SK-N-DZ (cell line): ENCODE measurements around the gene NEURL2.

Experiments used
- DNase-seq: peaks from one replicate; pipeline ENCODE4 v3.0.0-alpha.2; 2015; ENCODE audit warnings: low spot score

Gene NEURL2

DNA sequence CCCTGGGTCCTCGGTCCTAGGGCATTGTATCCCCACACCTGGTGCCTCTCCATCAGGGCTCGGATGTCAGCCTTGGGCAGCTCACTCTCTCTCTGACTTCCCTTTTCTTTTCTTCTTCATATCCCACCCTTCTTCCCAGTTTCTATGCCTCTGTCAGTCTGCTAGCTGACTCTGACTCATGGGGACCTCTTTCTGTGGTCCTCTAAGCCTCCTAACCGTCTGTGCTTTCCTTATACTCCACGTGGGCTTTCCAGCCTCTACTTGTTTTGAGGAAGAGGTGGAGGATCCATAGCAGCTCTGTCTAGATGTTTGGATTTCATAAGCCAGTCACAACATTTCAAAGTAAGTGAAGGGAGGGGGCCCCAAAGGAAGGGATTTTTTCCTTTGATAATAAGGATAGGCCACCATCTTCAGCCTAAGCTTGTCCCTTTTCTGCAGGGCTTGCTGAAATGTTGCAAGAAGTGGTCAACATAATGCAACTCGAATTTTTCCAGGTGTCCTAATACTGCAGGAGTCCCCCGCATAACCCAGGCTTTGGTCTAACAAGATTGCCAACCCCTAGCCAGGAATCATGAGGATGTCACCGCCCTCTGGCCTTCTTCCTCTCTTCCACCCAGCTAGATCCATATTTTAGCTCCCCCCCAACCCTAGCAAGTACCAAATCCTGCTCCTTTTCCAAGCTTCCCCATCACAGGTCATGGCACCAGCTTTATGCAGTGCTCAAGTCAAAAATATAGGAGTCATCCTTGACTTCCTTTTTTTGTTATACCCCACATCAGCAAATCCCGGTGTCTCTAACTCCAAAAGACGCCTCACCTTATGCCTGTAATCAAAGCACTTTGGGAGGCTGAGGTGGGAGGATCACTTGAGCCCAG is 29.7 kb upstream of the NEURL2 start:
- no peak for DNase-seq

DNA sequence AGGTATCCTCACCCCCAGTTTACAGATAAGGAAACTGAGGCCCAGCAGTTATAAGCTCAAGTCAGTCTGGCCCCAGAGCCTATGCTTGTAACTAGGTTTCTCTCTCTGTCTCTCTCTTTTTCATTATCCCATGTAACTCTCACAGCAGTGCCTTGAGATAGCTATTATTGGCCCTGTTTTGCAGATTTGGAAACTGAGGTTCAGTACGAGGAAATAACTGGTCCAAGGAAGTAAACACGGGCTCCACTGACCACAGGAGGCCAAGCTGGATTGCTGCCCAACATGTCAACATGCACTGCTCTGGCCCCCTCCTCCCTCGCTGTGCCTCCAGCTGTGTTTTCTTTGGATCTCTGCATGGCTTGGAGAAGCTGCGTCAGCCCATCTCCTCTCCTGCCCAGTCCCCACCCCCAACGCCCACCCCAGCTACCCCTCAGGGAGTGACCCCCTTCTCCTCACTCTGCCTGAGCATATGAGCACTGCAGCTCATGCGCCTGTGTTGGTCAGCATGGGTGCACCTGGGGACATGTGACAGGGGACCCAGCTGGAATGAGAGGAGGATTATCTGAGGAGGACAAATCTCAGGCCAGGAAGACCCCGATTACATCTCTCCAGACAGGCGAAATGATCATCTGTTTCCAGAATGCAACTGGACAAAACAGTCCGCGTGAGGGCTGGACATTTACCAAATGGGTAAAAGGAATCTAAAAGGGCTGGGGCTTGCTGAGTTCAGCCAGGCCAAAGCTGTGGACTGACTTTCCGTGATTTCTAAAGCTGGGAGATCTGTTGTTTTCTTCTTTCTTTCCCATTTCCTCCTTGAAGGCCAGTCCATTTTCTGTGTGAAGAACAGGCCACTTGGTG is 28.8 kb upstream of the NEURL2 start:
- DNase-seq, result no peak

DNA sequence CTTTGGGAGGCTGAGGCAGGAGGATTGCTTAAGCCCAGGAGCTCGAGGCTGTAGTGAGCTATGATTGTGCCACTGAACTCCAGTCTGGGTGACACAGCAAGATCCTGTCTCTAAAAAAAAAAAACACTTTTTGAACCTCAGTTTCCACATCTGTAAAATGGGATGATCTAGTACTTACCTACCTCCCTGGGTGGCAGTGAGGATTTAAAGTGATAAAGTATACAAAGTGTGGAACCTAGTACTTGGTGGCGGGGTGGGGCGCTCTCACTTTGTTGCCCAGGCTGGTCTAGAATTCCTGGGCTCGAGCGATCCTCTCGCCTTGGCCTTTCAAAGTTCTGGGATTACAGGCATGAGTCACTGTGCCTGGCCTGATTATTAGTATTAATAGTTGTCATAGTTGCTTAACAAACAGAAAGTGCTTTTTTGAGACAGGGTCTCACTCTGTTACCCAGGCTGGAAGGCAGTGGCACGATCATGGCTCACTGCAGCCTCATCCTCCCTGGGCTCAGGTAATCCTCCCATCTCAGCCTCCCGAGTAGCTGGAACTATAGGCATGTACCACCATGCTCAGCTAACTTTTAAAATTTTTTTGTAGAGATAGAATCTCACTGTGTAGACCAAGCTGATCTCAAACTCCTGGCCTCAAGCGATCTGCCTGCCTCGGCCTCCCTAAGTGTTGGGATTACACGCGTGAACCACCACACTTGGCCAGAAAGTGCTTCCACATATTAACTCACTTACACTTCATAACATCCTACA is 27.9 kb upstream of the NEURL2 start:
- no peak for DNase-seq

DNA sequence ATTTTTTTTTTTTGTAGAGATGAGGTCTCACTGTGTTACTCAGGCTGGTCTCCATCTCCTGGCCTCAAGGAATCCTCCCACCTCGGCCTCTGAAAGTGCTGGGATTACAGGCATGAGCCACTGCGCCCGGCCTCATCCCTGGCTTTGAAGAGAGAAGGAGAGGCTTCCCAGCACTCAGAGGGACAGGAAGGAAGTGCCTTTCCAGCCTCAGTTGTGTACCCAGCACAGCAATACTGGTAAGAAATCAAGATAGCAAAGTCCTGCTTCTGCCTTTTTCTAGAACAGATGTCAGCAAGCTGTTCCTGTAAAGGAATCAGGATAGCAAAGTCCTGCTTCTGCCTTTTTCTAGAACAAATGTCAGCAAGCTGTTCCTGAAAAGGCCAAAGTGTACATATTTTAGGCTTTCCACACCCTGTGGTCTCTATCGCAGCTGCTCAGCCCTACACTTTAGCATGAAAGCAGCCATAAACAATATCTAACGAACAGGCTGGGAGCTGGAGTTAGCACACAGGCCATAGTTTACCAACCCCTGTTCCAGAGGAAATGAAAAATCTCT is 27.3 kb upstream of the NEURL2 start:
- no peak for DNase-seq

DNA sequence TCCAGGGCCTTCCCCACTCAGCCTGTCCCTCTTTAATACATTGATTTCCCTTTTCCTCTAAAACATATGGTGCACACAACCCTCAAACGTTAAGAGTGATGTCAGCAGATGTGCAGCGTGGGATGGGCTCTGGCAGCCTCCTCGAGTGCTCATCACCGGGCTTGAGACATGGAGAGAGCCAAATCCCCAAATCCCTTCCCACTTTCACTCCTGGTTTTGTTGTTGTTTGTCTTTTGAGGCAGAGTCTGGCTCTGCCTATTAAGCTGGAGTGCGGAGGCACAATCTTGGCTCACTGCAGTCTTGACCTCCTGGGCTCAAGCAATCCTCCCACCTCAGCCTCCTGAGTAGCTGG is 26.8 kb upstream of the NEURL2 start:
- DNase-seq, result no peak

DNA sequence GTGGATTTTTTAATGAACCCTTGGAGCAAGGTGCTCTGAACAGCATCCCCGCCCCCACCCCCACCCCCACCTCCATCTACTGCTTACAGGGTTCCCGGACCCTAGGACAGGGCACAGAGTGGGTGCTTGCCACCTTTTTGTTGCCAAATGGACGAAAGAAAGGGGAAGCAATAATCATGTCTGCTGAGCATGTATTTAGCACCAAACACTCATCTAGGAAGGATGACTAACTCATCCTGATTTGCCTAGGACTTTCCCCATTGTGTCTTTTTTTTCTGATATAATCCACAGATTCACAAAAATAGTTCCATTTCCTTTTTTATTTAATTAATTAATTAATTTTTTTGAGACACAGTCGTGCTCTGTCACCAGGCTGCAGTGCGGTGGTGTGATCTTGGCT is 22.1 kb upstream of the NEURL2 start:
- DNase-seq, result no peak

DNA sequence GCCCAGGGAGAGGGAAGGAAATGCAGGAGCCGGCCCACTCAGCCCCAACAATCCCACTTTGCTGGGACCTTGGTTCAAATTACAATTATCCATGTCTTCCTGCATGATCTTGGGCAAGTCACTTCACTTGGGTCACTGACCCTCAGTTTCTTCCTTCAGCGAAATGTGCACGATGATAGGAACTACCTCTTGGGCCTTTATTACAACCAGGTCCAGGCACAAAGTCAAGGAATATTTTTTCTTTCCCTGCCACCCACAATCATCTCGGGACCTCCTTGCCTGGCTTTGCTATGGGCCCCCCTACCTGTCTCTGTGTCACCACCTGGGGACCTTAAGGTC is 21.3 kb upstream of the NEURL2 start:
- DNase-seq, result no peak

DNA sequence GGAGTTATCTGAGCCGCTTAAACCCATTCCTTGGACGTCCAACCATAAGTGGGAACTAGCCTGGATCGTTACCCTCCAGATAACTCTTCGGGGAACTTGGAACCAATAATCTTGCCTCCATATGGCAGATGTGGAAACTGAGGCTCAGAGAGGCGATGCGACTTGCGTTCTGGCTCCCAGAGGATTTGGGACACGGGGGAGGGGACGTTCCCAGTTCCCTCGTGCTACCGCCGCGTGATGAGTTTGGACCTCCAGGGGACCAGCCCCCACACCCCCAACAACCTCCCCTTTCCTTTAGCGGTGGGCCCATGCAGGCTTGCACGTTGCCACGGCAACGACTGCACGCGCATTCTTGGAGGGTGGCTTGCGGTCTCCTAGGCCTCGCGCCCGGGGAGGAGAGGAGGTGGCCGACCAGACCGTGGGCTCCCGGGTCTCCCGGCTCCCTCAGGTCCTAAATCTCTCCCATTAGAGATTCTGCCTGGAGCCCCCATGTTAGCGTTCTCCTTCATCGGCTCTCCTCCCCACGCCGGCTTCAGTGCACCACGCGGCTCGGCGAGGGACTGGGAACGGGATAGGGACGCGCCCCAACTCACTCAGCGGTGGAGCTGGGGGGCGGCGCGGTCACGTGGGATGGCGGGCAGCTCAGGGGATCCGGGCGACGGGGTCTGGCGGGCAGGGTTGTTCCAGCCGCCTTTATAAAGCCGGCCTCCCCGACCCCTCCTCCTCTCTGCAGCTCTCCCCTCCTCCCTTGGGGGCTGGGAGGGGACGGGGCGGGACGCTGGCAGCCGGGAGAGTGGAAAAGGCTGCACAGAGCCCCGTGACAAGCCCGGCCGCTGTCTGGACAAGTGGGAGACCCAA is 20.7 kb upstream of the NEURL2 start, which contains the start of gene PLTP:
Gene PLTP, minus strand, starts transcription at position 670 of the 858 bp plus-strand sequence. CDS start 703 bp downstream, outside the sequence.
- DNase-seq, result peak; percentile 85

DNA sequence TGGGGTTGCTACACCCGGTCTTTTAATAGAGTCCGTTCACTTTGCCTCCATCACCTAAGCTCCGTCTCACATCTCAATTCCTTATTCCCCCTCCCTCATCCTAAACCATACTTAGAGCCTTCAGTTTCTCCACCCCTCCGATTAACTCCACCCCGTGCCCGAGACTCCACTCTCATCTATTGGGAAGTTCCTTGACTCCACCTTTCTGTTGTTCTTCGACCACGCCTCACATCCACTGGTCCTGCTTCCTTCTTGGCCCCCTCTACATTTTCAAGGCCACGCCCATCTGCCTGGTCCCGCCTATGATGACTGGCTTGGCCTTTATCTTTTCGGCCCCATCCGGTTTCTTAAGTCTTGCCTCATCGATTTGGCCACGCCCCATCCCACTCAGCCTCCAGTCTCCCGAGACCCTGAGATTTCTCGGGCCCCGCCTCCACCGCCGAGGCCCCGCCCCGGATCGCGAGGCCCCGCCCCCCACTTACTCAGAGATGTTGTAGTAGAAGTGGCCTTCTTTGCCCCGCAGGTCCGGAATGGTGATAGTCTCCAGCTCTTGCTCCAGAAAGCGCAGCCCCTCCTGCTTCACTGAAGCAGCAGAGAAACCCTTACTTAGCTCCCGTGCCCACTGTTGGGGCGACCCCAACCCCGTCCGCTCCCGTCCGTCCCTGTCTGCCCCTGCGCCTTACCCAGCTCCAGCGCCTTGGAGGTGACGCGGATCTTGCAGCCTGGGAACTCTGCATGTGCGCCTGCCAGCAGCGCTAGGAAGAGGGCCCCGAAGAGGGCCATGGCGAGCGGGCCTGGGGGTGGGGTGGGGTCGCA is 19.9 kb upstream of the NEURL2 start:
- peak; percentile 100 for DNase-seq

DNA sequence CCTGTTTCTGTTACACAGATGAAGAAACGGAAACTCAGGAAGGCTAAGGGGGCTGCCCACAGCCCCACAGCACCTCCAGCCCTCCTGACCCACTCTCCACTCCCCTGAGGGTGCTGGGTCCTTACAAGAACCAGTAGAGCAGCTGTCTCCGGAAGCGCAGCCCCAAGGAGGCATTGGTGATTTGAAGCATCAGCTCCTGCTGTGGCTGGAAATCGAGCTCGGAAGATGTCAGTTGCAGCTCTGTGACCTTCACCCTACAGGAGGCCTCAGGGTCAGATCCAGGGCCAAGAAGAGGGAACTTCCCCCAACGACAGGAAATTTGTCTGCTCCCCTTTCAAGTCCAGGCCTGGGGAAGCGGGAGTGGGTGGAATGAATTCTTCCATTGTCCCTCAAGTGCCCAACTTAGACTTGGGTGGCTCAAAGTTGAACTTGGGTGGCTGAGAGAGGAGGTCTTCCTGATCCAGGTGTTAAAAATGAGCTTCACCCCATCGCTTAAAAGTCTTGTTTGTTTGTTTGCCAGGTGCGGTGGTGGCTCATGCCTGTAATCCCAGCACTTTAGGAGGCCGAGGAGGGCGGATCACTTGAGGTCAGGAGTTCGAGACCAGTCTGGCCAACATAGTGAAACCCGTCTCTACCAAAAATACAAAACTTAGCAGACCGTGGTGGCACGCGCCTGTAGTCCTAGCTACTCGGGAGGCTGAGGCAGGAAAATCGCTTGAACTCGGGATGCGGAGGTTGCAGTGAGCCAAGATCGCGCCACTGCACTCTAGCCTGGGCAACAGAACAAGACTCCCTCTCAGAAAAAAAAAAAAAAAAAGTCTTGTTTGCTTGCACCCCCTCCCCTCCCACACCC is 19.0 kb upstream of the NEURL2 start:
- no peak for DNase-seq

DNA sequence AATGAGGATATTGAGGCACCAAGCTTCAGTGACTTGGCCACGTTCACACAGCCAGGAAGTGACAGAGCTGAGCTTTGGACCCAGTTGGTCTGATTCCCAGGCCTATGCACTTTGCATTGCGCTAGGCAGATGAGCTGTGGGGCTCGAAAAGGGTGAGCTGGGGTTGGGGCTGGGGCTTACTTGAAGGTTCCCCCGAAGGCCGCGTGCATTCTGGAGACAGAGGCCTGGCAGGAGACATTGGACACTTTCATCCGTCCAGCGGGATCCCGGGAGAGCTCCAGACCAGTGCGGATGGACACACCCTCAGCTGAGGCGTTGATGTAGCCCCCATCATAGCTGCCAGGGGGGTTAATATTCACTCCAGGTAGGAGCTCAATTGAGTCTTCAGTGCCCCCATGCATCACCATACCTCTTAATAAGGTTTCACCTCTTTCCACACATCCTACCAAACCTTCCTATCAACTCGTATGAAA is 18.4 kb upstream of the NEURL2 start:
- no peak for DNase-seq

DNA sequence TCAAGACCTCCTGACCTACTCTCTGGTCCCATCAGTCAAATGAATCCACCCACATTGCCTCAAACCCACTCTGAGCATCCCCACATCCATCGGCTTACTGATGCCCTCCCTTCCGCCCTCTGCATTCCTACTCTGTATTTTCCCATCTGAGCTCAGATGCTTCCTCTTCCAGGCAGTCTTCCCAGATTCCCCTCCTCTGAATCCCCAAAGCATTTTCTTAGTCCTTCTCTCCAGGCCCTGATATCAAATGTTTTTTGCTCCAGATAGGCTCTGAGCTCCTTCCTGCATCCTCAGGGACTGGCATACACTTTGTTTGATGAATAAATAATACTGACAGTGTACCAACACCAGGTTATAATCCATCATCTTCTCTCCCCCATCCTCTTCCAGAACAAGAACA is 17.1 kb upstream of the NEURL2 start:
- no peak for DNase-seq

DNA sequence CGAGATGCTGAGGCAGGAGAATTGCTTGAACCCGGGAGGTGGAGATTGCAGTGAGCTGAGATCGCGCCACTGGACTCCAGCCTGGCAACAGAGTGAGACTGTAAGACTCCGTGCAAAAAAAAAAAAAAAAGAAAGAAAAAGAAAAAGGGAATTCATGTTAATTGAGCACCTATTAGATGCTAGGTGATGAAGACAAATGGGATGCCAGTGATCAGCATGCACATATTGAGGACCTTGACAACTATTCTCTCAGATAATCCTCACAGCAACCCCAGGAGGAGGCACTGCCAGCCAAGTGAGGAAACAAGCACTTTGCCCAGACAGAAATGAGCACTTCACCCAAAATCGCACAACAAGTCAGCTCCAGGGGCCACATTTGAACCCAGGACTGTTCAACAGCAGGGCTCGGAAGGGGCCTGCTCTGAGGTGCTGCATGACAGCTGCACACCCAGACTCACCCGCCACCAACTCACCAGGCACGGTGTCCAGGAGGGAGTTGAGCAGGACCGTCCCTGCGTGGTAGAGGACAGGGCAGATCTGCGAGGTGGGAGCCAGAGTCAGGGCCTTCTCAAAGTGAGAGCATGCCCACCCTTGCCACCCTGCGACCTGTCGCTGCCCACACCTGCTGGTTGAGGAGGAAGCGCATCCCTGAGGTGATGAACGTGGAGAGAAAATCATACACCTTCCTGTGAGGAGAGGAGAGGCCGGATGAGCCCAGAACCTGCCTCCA is 16.4 kb upstream of the NEURL2 start:
- no peak for DNase-seq

DNA sequence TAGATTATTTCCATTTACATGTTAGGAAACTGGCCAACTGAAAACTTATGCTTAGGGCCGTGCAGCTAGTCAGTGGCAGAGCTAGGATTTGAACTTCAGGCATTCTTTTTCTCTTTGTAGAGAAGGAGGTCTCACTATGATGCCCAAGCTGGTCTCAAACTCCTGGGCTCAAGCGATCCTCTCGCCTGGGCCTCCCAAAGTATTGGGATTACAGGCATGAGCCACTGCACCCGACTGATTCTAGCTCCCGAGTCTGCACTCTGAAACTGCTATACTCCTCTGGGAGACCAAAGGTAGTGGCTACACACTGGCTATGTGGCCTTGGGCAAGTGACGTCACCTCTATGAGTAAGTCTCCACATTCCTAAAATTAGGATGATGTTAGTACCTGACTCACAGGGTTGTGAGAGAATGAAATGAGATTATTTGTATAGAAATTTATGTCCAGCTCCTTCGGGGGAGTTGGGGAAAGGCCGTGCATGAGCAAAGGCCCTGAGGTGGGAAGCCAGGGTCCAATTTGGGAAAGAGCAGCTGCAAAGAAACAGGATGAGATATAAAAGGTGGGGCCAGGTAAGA is 14.6 kb upstream of the NEURL2 start:
- DNase-seq, result no peak

DNA sequence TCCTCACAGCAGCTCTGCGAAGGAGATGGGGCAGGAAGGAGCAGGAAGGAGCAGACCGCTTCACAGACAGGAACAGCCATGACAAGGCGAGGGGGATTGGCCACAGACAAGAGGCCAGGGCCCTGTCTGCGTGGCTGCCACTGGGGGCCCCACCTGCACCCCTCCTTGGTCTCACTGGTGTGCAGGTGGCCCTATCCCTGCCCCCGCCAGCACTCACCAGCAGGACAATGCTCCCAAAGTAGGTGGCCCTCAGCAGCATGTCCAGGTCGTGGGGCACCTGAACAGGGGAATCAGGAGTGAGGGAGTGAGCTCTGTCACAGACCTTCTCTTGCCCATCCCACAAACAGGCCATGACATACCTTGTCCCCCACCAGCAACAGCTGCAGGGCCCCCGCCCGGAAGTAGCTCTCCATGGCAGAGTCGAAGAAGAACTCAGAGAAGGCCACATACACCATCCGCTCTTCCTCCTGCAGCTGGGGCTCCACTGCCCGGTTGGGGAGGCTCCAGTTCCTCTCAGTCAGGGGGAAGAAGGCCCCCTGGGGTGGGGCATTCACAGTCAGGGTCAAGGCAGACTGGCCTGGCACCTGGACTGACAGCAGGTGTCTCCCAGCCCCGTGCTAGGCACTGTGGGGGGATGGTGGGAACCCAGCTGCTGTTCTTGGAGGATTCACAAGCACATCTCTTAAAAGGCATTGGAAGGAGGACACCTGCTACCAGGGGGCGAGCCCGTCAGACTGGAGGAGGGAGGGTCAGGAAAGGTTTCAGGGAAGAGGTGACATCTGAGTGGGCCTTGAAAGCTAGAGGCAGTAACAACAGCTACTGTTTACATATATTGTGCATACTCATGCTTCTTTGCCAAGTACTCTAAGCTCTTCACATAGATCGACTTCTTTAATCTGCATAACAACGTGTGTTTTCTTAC is 13.8 kb upstream of the NEURL2 start:
- no peak for DNase-seq

DNA sequence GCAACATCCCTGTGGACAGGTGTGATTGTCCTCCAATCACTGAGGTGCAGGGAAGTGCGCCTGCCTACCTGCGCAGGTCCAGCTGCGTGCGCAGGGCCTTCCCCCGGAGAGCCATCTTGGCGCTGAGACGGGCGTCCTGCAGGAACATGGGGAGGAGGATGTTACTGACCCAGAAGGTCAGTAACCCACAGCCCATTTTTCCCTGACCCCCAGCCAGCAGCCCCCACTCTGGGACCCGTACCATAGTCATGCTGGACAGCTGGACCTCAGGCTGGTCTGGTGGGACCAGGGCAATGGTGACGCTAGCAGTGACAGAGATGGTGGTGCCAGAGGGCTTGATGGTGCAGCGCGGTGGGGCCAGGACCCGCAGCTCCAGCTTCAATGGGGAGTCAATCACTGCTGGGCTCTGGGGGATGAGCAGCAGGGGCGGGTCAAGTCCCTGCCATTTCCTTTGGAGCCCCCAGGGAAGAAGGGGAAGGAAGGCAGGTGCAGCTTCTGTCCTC is 11.2 kb upstream of the NEURL2 start:
- DNase-seq, result no peak
